GM18517 (cell line): Measurements from ENCODE around the gene RARS2.

Source experiments
- ATAC-seq: cut with Tn5 transposase; IDR thresholded peaks from one replicate; pipeline ENCODE4 v1.9.1; 2021; ENCODE audit warnings: mild to moderate bottlenecking, moderate library complexity; ENCODE audit not compliant: unreplicated experiment

RARS2 gene

DNA sequence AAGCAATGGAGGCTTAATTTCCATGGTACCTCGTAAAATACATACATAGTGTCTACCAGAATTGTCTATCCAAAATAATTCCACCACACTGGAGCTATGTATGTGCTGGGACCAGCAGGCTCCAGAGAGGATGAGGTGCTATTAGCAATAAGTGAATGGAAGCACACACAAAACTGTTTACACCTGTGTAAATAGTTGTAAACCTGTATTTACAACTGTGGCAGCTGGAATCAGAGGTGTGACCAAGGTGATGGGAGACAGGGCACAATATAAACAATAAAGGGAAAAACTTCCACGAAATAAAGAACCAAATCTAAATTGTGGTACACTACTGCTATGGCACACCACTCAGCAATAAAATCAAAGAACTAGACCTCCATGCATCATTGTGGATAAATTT is 14.4 kb downstream of the RARS2 start:
- ATAC-seq: no peak

DNA sequence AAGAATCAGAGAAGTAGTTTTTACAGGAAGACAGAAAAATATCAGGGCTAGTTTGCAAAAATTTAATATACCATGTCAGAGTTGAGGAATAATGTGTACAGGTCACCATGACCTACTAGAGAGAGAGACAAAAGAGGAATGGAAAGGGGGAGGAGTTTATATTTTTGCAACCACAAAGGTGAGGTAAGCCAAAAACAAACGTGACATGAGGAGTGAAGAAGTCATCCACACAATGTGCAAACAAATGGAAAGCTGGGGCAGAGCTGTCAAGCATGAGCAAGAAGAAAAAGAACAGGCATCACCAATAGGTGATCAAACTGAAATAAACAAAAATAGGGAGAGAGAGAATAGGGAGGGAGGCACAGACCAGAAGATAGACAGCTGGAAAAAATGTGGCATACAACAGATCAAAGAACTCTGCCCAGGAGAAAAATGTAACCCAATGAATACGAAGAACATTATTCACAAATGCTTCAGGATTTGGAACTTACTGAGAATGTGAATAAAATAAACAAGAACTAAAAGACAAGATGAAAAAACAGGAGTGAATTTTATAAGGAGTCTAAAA is 15.5 kb downstream of the RARS2 start:
- no peak for ATAC-seq

DNA sequence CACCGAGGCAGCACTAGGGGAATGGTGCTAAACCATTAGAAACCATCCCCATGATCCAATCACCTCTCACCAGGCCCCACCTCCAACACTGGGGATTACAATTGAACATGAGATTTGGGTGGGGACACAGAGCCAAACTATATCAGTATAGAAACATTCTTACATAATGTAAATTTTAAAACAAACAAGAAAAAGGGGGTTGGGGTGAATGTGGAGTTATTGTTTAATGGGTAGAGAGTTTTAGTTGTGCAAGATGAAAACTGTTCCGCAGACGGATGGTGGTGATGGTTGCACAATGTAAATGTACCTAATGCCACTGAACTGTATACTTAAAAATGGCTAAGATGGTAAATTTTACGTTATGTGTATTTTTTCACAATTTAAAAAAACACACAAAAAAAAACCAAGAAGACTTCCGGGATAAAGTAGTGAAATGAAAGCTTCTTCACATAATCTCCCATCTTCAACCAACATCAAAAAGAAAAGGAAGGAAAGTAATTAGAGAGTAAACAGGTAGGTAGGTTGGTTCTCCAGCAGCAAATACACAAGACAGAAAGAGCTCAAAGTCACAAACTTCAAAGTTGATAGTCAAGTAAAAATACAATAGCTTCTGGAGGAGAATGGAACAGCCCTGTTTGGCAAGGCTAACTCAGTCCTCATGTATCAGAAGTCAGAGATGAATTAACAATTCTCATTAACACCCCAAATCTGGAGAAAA is 16.3 kb downstream of the RARS2 start:
- ATAC-seq: no peak

DNA sequence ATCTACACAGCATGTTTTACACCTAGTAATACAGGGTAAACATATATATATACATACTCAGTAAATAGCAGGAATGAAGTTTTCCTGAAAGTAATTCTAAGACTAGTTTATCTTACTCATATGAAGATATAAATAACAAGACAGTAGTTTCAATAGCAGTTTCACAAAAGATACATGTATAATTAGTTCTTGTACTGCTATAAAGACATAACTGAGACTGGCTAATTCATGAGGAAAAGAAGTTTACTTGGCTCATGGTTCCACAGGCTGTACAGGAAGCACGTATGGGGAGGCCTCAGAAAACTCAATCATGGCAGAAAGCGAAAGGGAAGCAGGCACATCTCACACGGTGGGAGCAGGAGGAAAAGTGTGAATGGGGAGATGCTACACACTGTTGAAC is 16.9 kb downstream of the RARS2 start:
- ATAC-seq: peak; percentile 53

DNA sequence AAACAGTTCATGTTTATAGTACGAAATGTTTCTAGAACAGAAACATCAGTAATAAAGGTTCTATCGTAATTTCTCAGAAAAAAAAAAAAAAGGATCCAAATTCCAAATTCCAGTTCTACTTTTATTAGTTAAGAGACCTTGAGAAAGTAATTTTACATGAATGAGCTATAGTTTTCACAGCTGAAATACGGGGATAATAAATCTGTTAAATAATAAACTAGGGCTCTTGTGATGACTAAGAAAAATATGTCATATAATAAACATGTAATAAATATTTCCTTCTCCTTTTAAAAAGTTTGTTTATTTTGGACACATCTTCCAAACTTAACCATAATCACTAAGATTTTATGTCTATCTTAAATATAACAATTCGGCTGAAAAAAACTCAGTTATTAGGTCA is 17.8 kb downstream of the RARS2 start:
- no peak for ATAC-seq

DNA sequence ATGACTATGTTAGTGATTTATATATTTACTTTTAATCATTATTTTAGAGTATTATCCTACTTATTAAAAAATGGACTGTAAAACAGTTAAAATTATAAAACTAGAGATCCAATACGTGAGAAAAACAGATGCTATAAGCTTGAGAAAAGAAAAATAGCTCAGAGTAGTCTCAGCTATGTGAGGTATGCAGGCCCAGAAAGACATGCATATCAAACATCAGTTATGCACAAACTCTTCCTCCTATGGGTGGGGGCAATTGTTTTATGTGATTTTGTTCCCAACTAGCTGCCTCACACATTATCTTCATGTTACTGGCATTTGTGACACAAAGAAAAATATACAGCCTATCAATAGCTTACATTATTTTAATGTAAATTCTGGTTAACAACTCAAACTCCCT is 28.8 kb downstream of the RARS2 start:
- no peak for ATAC-seq

DNA sequence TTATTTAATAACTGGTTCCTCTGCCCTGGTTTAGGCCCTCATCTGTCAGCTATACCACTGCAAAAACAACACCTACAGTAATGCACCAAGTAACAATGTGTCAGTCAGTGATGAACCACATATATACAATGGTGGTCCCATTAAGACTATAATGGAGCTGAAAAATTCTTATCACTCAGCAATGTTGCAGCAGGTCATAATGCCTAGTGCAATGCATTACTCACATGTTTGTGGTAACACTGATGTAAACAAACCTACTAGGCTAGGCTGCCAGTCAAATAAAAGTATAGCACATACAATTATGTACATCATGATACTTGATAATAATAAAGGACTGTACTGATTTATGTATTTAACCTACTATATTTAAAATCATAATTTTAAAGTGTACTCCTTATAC is 31.3 kb downstream of the RARS2 start:
- no peak for ATAC-seq

DNA sequence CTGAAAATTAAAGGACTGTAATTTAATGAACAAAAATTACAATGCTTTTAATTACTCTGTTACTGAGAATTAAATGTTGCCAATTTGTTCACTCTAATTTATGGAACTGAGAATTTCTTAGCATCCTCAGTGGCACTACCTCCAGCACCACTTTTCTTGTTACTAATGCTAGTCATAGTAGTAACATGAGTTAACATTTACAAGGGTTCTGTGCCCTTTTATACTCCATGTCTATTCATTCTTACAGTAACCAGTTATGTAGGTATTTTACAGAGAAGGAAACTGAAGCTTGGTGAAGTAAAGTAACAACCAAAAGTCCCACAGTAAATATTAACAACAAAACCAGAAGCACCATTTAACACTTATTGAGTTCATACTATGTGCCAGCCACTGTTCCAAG is 34.3 kb downstream of the RARS2 start:
- no peak for ATAC-seq

DNA sequence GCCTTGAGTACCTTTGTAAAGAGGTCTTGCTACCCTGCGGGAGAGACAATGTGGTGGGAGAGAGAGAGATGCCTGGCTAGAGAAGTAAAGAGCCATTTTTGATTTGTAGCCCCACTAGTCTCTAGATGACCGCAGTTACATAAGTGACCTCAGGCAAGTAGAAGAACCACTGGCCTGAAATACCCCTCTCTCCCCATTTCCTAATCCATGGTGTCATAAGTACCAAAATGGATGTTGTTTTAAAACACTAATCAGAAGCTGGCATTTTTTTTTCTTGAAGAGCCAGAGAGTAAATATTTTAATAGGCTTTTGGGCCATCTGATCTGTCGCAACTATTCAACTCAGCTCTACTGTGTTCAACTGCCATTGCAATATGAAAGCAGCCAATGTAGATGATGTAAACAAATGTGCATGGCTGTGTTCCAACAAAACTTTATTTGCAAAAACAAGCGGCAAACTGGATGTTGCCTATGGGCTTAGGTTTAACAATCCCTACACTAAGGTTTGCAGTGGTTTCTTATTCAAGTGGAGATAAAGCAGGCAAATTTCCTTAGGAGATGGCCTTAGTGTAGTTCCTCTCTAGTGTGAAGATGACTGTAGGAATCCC is 36.5 kb downstream of the RARS2 start:
- no peak for ATAC-seq

DNA sequence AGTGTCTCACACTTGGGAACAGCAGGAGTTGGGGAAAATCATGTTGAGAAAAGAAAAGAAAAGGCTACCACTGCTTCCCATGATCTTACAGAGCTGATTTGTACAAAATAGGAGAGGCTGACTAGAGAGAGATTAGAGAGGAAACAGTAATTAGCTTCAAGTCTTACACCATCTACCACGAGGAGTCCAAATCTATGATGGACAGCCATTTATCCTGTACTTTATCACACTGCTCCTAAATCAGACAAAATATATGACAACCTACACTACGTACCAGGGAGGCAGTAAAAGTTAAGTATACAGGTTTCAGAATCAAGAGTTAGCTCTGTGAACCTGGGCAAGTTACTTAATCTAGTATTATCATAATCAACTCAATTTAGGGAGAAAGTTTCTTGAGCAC is 38.0 kb downstream of the RARS2 start:
- ATAC-seq: no peak

DNA sequence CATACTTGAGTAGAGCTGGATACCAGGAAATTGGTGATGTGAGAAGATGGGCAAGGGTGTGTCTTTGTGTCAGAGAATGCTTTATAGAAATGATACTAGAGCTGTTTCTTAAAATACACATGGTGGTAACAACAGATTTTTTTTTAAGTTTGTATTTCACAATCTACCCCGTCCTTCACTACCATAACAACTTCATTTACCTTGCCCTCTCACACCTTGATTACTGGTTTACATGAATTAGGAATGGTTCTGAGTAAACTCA is 45.4 kb downstream of the RARS2 start:
- no peak for ATAC-seq

DNA sequence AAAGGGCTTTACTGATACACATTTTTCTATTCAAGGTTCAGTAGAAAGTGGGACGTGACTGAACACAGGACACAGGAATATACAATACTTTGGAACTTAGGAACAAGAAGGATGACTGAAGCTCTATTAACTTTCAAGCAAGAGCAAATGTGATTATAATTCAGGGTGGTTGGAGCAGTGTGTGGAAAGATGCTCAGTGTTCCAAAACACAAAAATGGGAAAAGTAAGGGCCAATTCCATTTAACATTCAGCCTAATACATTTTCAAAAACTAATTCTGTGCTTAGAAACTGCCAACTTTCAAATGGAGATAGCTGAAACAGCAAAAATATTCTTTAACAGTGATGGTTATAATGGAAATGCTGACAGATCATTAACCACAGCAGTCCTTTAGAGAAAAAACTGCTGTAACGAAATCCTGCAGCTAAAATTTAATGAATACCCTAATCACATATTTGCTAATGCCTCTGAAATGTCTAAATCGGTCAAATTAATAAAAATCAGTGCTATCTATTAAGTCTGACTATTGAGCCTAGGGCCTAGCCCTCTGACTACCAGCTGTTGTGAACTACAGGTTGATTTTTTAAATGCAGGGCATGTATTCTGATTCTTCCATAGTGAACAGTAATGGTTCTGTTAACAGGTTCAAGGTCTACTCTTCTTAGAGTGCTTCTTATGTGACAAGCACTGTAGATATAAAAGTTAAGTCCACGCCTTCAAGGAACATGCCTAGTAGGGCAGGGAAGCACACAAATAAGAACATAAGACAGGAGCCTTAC is 45.9 kb downstream of the RARS2 start:
- no peak for ATAC-seq

DNA sequence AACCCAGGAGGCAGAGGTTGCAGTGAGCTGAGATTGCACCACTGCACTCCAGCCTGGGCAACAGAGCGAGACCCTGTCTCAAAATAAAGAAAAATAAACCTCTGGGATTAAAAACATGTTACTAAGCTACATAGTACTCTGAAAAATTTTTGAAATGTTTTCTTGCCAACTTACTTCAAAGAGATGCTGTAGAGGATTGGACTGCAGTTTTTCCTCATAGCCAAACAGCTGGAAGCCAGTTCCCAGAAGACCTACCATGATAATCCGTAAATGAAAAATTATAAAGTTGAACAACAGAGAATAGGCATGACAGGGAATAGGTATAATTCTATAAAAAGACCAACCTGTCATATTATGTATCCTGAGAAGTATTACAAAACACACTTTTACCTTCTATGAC is 48.0 kb downstream of the RARS2 start:
- no peak for ATAC-seq

DNA sequence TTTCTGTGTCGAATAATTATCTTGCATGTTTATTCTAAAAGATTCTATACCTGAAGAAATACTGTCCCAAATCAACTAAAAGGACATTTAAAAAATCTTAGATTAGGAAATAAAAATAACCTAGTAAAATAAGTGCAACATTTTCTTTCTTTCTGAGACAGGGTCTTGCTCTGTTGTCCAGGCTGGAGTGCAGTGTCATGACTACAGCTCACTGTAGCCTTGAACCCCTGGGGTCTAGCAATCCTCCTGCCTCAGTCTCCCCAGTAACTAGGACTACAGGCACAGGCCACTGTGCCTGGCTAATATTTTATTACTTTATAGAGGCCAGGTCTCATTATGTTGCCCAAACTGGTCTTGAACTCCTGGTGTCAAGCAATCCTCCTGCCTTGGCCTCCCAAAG is 48.7 kb downstream of the RARS2 start:
- no peak for ATAC-seq

DNA sequence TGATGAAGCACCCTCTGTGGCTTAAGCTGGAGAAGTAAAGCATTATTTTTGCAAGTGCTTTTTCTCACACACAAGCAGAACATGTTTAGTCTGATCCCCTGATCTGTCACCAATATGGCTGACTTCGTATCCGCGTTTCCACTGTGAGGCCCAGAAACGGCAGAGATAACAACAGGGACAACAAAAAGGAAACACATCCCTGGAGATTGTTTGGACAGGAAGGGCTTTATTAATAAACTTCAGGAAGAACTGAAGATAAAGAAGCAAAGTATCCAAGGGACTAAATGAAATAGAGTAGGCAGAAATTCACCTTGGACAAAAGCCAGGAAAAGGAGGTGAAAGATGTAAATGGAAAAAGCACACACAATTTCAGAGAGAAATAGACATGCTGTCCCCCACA is 49.2 kb downstream of the RARS2 start:
- ATAC-seq: no peak

DNA sequence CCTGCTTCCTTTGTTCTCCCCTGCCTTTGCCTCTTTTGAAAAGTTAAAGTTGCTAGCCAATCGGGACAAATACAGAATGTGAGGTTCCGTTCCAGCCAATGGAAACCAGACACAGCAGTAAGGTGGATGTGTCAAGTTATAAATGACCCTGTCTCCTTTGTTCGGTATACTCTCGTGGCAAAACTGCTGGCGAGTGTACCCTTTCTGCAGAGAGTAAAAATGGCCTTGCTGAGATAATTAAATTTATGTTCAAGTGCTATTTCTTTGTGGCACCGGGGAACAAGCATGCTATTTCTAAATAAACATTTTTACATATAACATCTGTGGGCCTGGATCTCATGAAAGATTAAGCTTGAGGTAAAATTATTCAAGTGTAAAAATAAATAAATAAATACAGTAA is 50.2 kb downstream of the RARS2 start:
- no peak for ATAC-seq

DNA sequence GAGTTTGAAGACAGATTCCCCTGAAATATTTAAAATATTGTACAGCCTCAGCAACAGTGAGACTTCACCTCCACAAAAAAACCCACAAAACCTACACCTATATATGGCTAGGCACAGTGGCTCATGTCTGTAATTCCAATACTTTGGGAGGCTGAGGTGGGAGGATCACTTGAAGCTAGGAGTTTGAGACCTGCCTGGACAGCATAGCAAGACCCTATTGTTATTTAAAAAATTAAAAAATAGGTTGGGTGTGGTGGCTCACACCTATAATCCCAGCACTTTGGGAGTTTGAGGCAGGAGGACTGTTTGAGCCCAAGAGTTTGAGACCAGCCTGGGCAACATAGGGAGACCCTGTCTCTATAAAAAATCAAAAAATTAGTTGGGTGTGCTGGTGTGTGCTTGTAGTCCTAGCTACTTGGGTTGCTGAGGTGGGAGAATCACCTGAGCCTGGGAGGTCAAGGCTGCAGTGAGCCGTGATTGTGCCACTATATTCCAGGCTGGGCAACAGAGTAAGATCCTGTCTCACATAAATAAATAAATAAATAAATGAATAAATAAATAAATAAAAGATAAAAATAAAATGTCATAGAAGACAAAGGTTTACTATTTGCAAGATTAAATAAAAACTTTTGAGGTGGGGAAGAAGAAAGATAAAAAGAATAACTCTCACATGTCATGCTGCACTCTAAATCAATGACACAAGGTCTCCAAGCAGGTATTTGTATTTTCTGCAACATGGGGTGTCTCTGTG is 51.1 kb downstream of the RARS2 start:
- no peak for ATAC-seq

DNA sequence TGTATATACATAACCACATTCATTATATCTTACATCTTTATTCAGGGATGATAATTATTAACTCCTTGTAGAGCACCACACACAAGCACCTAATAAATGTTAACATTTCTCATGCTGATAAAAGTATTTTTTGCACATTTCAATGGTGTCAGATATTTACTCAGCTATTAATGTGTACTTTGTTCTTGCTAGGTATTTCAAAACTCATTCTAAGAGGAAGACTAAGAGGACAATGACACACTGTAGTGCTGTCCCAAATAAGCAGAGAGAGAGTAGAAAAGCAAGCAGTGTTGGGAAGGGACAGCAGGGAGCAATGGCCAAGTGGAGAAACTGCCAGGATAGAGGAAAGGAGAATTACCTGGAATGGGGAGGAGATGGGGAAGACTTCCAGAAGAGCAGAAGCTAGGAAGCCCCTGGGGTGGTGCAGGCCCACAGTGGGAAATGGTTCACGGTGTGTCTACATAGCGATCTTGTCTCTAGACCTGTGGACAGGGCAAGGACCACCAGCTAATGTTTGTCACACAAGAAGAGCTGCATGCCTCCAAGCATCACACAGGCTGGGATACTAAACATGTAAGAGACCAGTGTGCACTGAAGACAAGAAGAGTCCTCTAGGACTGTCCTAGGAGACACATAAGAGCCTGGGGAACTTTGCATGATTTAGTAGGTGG is 55.3 kb downstream of the RARS2 start:
- ATAC-seq: no peak

DNA sequence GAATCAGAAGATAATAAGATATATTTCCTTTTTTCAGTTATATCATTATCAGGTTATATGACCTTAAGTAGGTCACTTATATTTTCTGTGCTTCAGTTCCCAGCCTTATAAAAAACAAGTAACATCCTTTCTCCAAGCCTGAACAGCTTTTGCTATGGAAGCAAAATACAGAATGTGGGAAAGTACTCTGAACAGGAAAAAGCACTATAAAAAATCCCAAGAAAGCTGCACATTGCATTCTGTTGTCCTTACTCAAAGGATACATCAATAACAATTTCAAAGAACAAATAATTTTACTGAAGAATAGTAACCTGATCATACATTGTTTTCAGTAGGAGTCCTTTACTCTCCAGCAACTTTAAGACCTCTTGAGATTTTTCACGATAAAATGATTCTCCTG is 60.6 kb downstream of the RARS2 start:
- ATAC-seq: no peak

DNA sequence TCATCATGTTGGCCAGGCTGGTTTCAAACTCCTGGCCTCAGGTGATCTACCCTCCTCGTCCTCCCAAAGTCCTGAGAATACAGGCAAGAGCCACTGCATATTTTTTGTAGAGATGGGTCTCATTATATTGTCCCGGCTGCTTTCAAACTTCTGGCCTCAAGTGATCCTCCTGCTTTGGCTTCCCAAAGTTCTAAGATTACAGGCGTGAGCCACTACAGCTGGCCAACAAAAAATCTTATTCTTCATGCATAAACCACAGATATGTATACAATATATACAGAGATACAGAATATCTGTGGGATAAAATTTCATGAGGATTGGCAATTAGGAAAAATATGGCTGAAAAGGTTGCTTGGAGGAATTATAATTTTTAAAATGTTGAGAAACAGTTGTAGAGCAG is 67.1 kb downstream of the RARS2 start:
- ATAC-seq: no peak

DNA sequence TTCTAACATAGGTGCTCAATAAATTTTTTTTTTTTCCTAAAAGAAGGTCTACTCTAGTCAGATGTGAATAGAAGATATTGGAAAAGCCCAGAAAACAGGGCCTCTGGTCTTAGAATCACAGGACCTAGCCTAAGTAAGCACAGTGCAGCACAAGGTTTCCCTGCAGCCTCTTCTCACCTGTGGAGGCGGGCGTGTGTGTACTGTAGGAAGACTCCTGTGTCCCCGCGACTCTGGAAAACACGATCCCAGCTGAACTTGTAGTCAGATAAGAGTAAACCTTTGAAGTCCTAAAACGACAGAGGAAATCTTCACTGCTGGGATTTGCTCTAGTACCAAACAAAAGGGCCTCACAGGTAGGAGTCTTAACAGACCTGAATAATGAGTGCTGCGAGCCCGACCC is 71.3 kb downstream of the RARS2 start:
- ATAC-seq: no peak
